ENCODE data around the gene CDKN2C.

- TF ChIP-seq POLR2A (IDR thresholded peaks at IDR 0.05) (no peak), CTCF (IDR thresholded peaks at IDR 0.05) (no peak)
Measured at GRCh38 chr1:50981741-50982140, 11.7 kb downstream of the CDKN2C start.

All from right lobe of liver (tissue), 4 donors.